PFSK-1 (cell line): Measurements from ENCODE around the gene LSS.

Source experiments
- FOXP2 ChIP-seq: optimal IDR thresholded peaks from 2 replicates; pipeline ENCODE3; 2011; ENCODE audit warnings: borderline replicate concordance, control low read depth, inconsistent platforms; ENCODE audit not compliant: insufficient read depth; ENCODE audit errors: extremely low read length, extremely low read depth
- POLR2AphosphoS5 ChIP-seq: IDR thresholded peaks from 2 replicates; pipeline ENCODE4 v1.6.1; 2012; ENCODE audit warnings: low read depth, mild to moderate bottlenecking, control low read depth, low read length, moderate library complexity
- SIN3A ChIP-seq: IDR thresholded peaks from 2 replicates; pipeline ENCODE4 v1.6.1; 2012; ENCODE audit warnings: mild to moderate bottlenecking, low read length, moderate library complexity, borderline replicate concordance; ENCODE audit not compliant: insufficient read depth
- TAF1 ChIP-seq: IDR thresholded peaks from 2 replicates; pipeline ENCODE4 v1.6.1; 2012; ENCODE audit warnings: low read length, control low read depth, borderline replicate concordance; ENCODE audit not compliant: insufficient read depth
- TF ChIP-seq, protein P1 (sequence below), 2 experiments: IDR thresholded peaks; 2 replicates each; pipeline versions ENCODE4 v1.6.1 to v1.8.0; 2011 to 2012; ENCODE audit warnings: low read depth in 2 of 2, low read length in 2 of 2, control low read depth in 1 of 2, inconsistent platforms in 1 of 2, mild to moderate bottlenecking in 1 of 2, moderate library complexity in 1 of 2; ENCODE audit not compliant: insufficient read depth in 1 of 2

The LSS gene

DNA sequence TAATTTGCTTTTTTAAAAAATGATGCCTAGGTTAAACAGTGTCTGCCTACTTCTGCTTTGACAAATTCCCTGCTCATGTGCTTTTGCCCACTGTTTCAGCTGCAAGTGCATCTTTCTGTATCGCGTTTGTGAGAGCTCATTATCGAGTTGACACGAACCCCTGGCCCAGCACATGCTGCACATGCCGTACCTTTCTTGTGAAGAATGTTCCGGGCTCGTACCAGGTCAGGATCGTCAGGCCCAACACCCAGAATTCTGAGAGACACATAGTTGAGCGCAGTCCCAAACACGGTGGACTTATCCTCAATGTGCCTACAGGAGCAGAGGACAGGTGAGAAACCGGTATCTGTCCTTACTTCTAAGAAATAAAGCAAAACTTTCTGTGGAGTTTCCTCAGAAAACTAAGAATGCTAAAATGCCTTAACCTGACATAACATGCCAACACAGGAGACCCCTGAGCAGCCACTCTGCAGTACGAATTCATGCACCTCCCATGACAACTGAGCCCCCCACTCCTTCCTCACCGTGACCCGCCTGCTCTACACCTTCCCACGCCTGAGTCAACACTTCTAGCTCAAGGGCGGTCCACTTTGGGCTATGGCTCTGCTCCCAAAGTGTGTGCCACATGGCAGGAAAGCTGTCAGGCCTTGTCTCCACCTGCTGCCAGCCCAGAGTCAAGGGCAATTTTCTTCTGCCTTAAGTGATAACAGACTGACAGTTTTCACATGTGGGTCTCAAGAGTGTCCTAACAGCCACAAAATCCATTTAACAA, 6.7 kb downstream of the LSS start:
- TF ChIP-seq, protein P1, sequence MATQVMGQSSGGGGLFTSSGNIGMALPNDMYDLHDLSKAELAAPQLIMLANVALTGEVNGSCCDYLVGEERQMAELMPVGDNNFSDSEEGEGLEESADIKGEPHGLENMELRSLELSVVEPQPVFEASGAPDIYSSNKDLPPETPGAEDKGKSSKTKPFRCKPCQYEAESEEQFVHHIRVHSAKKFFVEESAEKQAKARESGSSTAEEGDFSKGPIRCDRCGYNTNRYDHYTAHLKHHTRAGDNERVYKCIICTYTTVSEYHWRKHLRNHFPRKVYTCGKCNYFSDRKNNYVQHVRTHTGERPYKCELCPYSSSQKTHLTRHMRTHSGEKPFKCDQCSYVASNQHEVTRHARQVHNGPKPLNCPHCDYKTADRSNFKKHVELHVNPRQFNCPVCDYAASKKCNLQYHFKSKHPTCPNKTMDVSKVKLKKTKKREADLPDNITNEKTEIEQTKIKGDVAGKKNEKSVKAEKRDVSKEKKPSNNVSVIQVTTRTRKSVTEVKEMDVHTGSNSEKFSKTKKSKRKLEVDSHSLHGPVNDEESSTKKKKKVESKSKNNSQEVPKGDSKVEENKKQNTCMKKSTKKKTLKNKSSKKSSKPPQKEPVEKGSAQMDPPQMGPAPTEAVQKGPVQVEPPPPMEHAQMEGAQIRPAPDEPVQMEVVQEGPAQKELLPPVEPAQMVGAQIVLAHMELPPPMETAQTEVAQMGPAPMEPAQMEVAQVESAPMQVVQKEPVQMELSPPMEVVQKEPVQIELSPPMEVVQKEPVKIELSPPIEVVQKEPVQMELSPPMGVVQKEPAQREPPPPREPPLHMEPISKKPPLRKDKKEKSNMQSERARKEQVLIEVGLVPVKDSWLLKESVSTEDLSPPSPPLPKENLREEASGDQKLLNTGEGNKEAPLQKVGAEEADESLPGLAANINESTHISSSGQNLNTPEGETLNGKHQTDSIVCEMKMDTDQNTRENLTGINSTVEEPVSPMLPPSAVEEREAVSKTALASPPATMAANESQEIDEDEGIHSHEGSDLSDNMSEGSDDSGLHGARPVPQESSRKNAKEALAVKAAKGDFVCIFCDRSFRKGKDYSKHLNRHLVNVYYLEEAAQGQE (IDR thresholded peaks at IDR 0.05; ENCODE audit: insufficient read depth in 1 of 2, low read depth in 2 of 2, low read length in 2 of 2): no peak
- TF ChIP-seq POLR2AphosphoS5: no peak
- no peak for TF ChIP-seq TAF1
- no peak for TF ChIP-seq FOXP2
- TF ChIP-seq SIN3A: no peak

DNA sequence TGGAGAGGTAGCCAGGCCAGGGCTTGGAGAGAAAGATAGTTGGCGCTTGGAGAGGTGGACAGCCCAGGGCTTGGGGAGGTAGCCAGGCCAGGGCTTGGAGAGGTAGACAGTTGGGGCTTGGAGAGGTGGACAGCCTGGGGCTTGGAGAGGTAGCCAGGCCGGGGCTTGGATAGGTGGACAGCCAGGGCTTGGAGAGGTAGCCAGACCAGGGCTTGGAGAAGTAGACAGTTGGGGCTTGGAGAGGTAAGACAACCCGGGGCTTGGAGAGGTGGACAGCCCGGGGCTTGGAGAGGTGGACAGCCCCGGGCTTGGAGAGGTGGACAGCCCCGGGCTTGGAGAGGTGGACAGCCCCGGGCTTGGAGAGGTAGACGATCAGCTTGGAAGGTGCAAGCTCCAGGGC, 7.7 kb downstream of the LSS start:
- TF ChIP-seq FOXP2: no peak
- TF ChIP-seq, protein P1 (IDR thresholded peaks at IDR 0.05; ENCODE audit: insufficient read depth in 1 of 2, low read depth in 2 of 2, low read length in 2 of 2): no peak
- no peak for TF ChIP-seq TAF1
- no peak for TF ChIP-seq POLR2AphosphoS5
- no peak for TF ChIP-seq SIN3A

DNA sequence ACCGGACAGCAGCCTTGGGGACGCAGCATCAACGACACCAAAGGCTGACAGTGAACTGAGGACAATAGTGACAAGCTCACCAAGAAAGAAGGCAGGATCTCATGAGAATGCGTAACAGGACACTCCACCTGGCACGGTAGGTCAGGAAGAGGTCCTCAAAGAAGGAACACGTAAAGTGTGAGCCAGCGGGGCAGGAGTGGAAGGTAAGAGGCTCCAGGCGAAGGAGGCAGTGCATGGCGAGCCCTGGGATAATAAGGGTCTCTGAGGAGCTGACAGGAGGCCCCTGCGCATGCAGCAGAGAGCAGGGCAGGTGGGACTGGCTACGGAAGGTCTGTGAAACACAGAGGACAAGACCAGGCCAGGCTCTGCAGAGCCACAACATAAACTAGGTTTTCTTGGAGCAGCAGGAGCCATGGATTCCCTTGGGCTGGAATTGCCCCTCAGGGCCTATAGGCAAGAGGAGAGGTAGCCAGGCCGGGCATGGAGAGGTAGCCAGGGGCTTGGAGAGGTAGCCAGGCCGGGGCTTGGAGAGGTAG, 8.2 kb downstream of the LSS start:
- TF ChIP-seq SIN3A: no peak

DNA sequence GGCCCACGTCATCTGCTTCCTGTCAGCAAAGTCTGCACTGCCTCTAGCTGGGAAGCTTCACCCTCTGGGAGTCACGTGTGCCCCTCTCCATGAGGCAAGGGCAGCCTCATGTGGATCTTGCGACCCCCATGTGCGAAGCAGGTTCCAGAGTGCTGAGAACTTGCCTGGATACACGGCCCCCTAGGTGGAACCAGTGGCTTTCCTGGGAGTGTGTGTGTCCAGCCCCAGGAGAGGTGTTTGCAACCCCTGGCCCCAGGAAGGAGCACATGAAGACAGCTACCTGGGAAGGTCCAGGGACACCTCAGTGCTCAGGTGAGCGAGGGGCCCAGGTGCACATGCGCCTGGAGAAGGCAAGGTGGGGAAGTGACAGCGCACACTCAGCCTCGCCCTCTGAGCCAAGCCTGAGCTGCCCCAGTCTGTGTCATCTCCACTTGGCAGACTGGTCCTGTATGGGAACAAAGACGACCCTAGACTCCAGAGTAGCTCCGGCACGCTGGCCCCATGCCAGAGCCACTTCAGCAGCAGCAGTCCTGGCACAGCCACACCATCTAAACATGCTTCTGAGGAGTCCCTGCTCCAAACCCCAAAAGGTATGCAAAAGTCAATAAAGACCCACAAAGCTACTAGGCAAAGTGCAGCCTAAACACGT, 8.9 kb downstream of the LSS start:
- TF ChIP-seq, protein P1 (IDR thresholded peaks at IDR 0.05; ENCODE audit: insufficient read depth in 1 of 2, low read depth in 2 of 2, low read length in 2 of 2): no peak
- TF ChIP-seq SIN3A: no peak

DNA sequence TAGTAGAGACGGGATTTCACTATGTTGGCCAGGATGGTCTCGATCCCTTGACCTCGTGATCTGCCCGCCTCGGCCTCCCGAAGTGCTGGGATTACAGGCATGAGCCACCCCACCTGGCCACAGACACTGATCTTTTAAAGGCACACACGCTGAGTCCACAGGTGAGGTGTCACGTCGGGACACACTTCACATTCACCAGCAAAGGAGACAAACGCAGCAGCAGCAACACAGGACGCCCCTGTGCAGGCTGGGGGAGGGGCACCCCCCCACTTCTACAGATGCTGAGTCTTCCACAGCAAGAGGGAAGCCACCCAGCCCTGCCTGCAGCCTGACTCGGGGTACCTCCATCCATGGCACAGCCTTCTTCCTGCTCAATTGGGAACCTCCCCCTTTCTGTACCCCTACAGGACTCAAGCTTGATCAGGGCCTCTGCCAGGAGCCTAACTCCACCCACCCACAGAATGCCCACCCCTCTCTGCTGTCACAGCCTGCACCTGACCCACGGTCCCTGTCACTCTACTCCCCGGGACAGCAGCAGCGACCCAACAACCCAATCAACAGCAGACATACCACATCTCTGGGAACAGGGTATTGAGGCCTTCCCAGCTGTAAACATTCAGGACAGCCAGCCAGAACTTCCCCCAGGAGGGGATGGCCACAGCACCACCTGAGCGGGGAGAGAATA, 9.5 kb downstream of the LSS start:
- TF ChIP-seq, protein P1 (IDR thresholded peaks at IDR 0.05; ENCODE audit: insufficient read depth in 1 of 2, low read depth in 2 of 2, low read length in 2 of 2): no peak
- TF ChIP-seq POLR2AphosphoS5: no peak
- no peak for TF ChIP-seq TAF1
- no peak for TF ChIP-seq SIN3A
- no peak for TF ChIP-seq FOXP2
